T-helper 2 cell treated with Interferon-gamma antibody and Interleukin-4, amounts not matched to agents 5 μg/mL and 100 μg/mL, for 36 hours (primary cell): ENCODE measurements around the gene SMU1.

Experiments
- DNase-seq: peaks from one replicate; pipeline ENCODE4 v3.0.0; 2021; ENCODE audit warnings: low spot score
- H3K27ac Mint-ChIP-seq: one replicate; pipeline ENCODE4 v1.8.0; 2021; ENCODE audit warnings: mild to moderate bottlenecking, mixed read lengths
- H3K27me3 Mint-ChIP-seq: one replicate; pipeline ENCODE4 v1.8.0; 2021; ENCODE audit warnings: low read depth, mixed read lengths
- H3K36me3 Mint-ChIP-seq: one replicate; pipeline ENCODE4 v1.8.0; 2021; ENCODE audit warnings: low read depth, mixed read lengths
- H3K4me1 Mint-ChIP-seq: one replicate; pipeline ENCODE4 v1.8.0; 2021; ENCODE audit warnings: low read depth, mixed read lengths
- H3K4me3 Mint-ChIP-seq: one replicate; pipeline ENCODE4 v1.8.0; 2022; ENCODE audit warnings: mild to moderate bottlenecking, moderate library complexity, mixed read lengths
- H3K9me3 Mint-ChIP-seq: one replicate; pipeline ENCODE4 v1.8.0; 2021; ENCODE audit warnings: mixed read lengths

SMU1 gene

DNA sequence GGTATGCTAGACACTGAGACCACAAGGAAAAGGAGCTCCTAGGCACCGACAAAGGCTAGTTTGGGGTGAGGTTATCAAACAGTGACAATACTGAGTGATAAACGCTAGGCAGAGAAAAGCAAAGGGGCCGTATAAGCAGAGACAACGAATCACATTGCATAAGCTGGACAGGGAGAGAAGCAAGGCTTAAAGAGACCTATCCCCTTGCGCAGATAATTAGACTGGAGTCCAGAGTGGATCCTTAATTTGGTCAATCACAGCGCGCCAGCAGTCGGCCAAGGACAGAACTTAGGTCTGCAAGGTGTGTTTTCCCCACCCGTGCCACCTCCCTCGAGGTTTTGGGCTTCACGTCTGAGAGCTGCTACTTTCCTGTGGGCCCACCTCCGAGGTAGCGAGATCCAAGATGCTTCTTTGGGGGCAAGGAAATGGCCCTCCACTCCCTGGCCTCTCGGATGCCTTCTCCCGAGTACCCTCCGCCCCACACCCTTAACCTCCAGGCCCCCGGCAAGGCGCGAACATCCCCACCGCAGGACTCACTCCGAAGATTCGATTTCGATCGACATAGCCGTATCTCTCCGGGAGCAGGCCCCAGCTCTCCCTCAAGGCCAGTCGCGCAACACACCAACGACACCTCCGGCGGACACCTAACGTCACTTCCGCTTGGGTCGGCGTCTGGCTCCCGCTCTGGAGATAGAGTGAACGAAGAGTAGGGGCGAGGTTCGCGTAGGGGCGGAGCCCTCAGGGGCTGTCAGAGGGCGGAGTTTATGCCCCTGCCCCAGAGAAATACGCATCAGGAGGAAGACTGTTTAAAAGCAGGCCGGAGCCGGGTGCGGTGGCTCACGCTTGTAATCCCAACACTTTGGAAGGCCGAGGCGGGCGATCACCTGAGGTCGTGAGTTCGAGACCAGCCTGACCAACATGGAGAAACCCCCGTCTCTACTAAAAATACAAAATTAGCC lies at the start of gene SMU1:
TSS of gene SMU1 (minus strand) at position 629 of the 959 bp plus-strand sequence. CDS start at position 563, 66 bp downstream.
- Mint-ChIP-seq H3K9me3 (no peaks in the 10 kb centered on the region), H3K36me3 (peaks cover 27% of the 10 kb centered on the region), H3K4me1 (peaks cover 19% of the 10 kb centered on the region), H3K27me3 (no peaks in the 10 kb centered on the region), H3K4me3 (peak within 1 kb of the TSS; percentile 99), H3K27ac (peak within 1 kb of the TSS; percentile 100)
- DNase-seq, result peak; percentile 96

GRCh38 chr9:33125461-33125860 lies 49.0 kb upstream of the SMU1 start:
- Mint-ChIP-seq H3K27me3 (no peaks in the 10 kb centered on the region), H3K36me3 (peaks cover 37% of the 10 kb centered on the region), H3K27ac (no peak overlapping the region), H3K4me3 (no peak overlapping the region), H3K9me3 (no peaks in the 10 kb centered on the region), H3K4me1 (peaks cover 12% of the 10 kb centered on the region)
- no peak for DNase-seq

DNA sequence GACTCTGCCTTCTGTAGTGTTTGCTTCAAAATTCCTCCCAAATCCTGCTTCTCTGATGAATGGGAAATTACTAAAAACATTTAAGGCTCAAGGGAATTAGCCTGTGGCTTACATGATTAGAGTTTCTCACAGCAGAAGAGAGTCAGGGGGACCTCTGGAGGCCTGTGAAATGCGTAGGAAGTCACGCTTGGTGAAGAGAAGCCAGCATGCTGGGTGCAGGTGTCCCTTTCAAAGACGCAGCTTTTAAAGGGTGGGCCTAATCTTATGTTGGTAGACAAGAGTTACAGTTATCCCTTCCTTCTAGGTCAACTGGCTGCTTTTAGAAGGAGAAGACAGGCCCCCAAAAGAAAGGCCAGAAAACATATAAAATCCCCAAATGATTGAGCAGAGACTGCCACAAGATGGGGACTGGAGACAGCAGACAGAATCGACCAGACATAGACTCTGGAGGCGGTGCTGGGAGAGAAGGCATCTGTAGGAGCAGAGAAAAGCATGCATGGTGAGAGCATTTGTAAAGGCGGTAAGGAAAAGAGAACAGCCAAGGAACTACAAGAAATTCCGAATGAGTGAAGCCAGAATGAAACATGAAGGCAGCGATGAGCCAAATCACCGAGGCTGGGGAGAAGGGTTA lies 48.4 kb upstream of the SMU1 start:
- no peaks in the 10 kb centered on the region for H3K27me3 Mint-ChIP-seq
- no peak overlapping the region for H3K4me3 Mint-ChIP-seq
- H3K9me3 Mint-ChIP-seq, result no peaks in the 10 kb centered on the region
- H3K4me1 Mint-ChIP-seq, result peaks cover 10% of the 10 kb centered on the region
- peaks cover 38% of the 10 kb centered on the region for H3K36me3 Mint-ChIP-seq
- H3K27ac Mint-ChIP-seq, result peak overlapping the region; percentile 29
- no peak for DNase-seq

- Mint-ChIP-seq H3K4me3 (no peak overlapping the region), H3K27me3 (no peaks in the 10 kb centered on the region), H3K27ac (no peak overlapping the region), H3K4me1 (peaks cover 12% of the 10 kb centered on the region), H3K36me3 (peaks cover 36% of the 10 kb centered on the region), H3K9me3 (no peaks in the 10 kb centered on the region)
- DNase-seq, result no peak
Observed at GRCh38 chr9:33124046-33124445, 47.6 kb upstream of the SMU1 start.

DNA sequence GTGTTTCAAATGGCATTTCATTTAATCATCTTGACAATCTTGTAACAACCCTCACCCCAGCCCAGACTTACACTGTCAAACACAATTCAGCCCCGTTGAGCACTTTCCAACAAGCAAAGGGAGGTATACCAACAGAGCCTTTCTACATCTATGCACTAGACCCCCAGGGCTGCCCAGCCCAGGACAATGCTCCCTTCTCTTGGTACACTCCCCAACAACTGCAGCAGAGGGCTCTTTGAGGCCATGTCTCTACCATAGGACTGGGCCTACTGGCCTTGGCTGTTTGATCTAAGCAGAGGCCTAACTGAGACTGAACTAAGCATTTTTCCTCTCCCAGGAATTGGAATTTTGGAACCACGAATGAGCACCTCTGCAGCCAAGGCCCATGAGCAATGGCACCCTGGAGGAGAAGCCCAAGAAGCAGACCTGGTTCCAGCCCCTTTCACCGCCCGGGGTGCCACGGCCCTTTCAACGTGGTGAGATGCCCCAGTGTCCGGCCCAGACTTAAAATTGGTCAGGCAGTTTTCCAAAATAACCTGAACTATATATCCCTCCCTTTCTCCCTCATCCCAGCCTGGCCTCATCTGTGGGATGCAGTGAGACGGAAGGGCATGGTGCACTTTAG lies 47.0 kb upstream of the SMU1 start:
- DNase-seq, result no peak
- H3K27me3 Mint-ChIP-seq, result no peaks in the 10 kb centered on the region
- peaks cover 12% of the 10 kb centered on the region for H3K4me1 Mint-ChIP-seq
- H3K9me3 Mint-ChIP-seq, result no peaks in the 10 kb centered on the region
- no peak overlapping the region for H3K4me3 Mint-ChIP-seq
- no peak overlapping the region for H3K27ac Mint-ChIP-seq
- H3K36me3 Mint-ChIP-seq, result peaks cover 38% of the 10 kb centered on the region

GRCh38 chr9:33120620-33121019 lies 44.1 kb upstream of the SMU1 start:
- Mint-ChIP-seq H3K27me3 (no peaks in the 10 kb centered on the region), H3K9me3 (no peaks in the 10 kb centered on the region), H3K27ac (peak overlapping the region; percentile 1), H3K4me3 (no peak overlapping the region), H3K4me1 (peaks cover 19% of the 10 kb centered on the region), H3K36me3 (peaks cover 30% of the 10 kb centered on the region)
- DNase-seq, result no peak

DNA sequence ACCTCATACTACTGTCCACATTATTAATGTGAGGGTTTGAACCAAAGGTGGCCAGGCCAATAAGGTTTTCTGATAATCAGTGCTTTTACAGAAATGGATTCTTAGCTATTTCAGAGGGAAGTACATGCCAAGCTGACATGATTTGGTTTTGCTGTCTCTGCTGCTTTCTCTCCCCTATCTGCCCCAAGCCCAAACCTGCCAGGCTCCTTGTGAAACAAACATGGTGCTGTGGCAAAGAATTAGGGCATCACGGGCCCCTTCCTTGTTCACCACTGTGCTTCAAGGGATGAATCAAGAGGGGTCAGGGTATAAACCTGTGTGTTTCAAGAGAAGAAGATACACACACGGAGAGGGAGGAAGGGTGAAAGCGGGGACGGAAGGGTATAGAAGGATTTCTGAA lies 41.3 kb upstream of the SMU1 start:
- H3K4me1 Mint-ChIP-seq, result peaks cover 19% of the 10 kb centered on the region
- no peaks in the 10 kb centered on the region for H3K27me3 Mint-ChIP-seq
- no peak for DNase-seq
- H3K27ac Mint-ChIP-seq, result peak overlapping the region; percentile 74
- H3K4me3 Mint-ChIP-seq, result peak overlapping the region; percentile 48
- H3K36me3 Mint-ChIP-seq, result peaks cover 42% of the 10 kb centered on the region
- no peaks in the 10 kb centered on the region for H3K9me3 Mint-ChIP-seq

DNA sequence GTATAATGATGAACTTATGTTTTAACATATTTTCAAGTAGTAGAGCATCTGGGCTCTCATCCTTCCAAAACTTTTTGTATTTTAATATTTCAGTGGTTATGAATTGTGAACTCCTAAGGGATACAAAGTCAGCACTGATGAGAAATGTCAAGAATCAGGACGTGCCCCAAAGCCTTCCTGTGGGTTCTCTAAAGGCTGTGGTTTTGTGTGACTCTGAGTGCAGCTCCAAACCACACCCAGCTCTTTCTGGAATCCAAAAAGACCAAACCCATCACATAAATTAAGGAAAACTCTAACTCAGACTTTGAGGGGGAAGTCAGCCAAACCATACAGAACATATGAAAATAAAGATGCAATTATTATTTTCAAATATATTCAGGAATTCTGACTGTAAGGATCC lies 40.8 kb upstream of the SMU1 start:
- H3K9me3 Mint-ChIP-seq, result no peaks in the 10 kb centered on the region
- H3K27me3 Mint-ChIP-seq, result no peaks in the 10 kb centered on the region
- peaks cover 44% of the 10 kb centered on the region for H3K36me3 Mint-ChIP-seq
- H3K4me3 Mint-ChIP-seq, result peak overlapping the region; percentile 77
- peak overlapping the region; percentile 86 for H3K27ac Mint-ChIP-seq
- peaks cover 19% of the 10 kb centered on the region for H3K4me1 Mint-ChIP-seq
- no peak for DNase-seq

DNA sequence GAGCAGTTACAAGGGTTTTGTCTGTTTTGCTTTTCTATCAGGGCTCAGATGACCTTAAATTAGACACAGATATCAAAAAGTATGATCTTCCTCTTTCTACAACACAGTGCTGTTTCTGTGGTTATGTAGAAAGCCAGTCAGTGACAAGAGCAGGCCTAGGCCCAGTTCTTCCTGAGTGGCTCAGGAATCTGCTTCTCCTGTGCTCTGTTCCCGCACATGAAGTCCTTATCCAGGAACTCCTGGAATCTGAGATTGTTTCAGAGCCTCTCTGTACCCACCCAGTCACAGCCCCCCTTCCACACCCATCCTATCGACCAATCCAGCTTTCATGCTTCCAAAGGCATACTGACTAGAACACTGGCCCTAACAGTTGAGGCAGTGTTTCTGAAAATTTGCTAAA lies 40.4 kb upstream of the SMU1 start:
- DNase-seq, result no peak
- Mint-ChIP-seq H3K36me3 (peaks cover 45% of the 10 kb centered on the region), H3K27me3 (no peaks in the 10 kb centered on the region), H3K4me1 (peaks cover 19% of the 10 kb centered on the region), H3K27ac (peak overlapping the region; percentile 86), H3K4me3 (peak overlapping the region; percentile 77), H3K9me3 (no peaks in the 10 kb centered on the region)

DNA sequence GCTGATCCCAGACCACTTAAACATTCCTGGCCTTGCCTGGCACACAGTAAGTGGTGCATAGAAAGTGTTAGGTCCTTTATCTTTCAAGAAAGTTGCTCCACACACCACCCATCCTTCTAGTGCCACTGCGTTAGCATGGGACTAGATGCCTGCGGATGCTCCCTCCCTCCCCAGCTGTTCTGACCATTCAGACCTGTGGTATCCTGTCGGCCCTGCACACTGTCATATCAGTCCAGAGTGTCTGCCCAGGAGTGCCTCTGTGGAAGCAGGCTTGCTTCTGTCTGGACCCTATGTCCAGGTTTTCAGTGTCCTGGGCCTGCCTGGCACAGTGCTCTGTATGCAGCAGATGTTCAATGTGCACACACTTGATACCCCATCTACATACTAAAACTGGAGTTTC lies 38.3 kb upstream of the SMU1 start:
- Mint-ChIP-seq H3K4me1 (peaks cover 16% of the 10 kb centered on the region), H3K9me3 (no peaks in the 10 kb centered on the region), H3K36me3 (peaks cover 35% of the 10 kb centered on the region), H3K27me3 (no peaks in the 10 kb centered on the region), H3K27ac (no peak overlapping the region), H3K4me3 (no peak overlapping the region)
- no peak for DNase-seq

DNA sequence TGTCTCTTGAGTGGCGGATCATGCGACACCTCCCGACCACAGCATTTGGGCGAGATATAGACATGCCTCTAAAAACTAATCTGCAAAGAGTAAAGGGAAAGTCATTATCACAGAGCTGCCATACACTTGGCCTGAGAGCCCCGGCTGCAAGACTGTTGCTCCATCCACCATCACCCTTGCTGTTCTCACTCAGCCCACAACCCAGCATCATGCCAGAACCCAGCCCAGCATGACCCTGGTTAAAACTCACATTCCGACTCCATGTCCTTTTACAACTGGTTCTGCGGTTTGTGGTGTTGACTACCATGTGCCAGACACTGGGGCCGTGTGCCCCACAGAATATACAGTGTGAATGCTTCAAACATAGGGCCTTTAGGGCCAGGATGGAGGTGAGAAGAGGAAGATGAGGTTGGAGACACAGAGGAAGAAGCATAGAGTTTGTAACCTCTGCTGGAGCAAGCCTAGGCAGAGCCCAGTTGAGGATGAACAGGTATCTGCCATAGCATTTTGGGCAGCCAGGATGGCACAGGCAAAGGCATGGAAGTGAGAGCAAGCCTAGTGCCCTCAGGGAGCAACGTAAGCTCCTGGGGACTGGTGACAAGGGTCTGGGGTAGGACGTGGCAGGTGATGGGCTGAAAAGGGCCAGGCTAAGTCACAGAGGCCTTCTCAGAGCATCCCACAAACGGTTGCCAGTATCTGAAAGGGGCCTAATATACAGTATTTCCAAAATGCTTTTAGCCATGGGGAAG lies 37.5 kb upstream of the SMU1 start:
- Mint-ChIP-seq H3K9me3 (no peaks in the 10 kb centered on the region), H3K4me1 (peaks cover 13% of the 10 kb centered on the region), H3K36me3 (peaks cover 32% of the 10 kb centered on the region), H3K27ac (peak overlapping the region; percentile 21), H3K4me3 (no peak overlapping the region), H3K27me3 (no peaks in the 10 kb centered on the region)
- no peak for DNase-seq

- no peak for DNase-seq
- H3K27ac Mint-ChIP-seq, result peak overlapping the region; percentile 33
- H3K4me1 Mint-ChIP-seq, result peaks cover 4% of the 10 kb centered on the region
- no peaks in the 10 kb centered on the region for H3K27me3 Mint-ChIP-seq
- peaks cover 23% of the 10 kb centered on the region for H3K36me3 Mint-ChIP-seq
- no peak overlapping the region for H3K4me3 Mint-ChIP-seq
- no peaks in the 10 kb centered on the region for H3K9me3 Mint-ChIP-seq
Observed at GRCh38 chr9:33112094-33112493, 35.6 kb upstream of the SMU1 start.

DNA sequence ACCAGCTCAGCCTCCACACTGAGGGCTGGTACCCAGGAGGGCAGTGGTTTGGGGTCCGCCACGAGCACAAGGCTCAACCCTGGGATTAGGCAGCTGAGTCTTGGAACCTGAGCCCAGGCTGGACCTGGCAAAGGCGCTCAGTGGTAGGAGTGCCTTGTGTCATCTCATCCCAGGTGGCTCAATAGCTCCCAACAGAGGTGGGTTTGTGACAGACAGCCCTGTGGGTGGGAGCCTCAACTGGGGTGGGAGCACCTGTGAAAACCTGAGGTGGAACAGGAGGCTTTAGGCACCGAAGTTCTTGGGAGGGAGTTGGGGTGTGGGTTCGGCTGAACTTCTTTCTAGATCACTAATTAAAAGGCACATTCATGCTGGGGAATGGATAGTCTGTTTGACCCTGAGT lies 35.2 kb upstream of the SMU1 start:
- Mint-ChIP-seq H3K4me3 (no peak overlapping the region), H3K27ac (peak overlapping the region; percentile 33), H3K4me1 (peaks cover 2% of the 10 kb centered on the region), H3K36me3 (peaks cover 22% of the 10 kb centered on the region), H3K27me3 (no peaks in the 10 kb centered on the region), H3K9me3 (no peaks in the 10 kb centered on the region)
- DNase-seq, result no peak
